Mesothelial cell of epicardium (in vitro differentiated cells): ENCODE results near the gene ZMYM2. TPM values are rescaled to one million over a fixed set of nuclear protein-coding genes. Genes with fewer than 3 reads are reported as not detected.

Source experiments
- DNase-seq, 2 experiments: peaks; one replicate each; pipeline ENCODE4 v3.0.0; 2021; ENCODE audit warnings: low spot score in 2 of 2; ENCODE audit not compliant: unreplicated experiment in 2 of 2
- H3K27ac Mint-ChIP-seq: 2 replicates; pipeline ENCODE4 v1.8.0; 2021; ENCODE audit warnings: mixed read lengths
- H3K27me3 Mint-ChIP-seq: 2 replicates; pipeline ENCODE4 v1.8.0; 2021; ENCODE audit warnings: low read depth, mixed read lengths
- H3K36me3 Mint-ChIP-seq: 2 replicates; pipeline ENCODE4 v1.8.0; 2021; ENCODE audit warnings: mixed read lengths
- H3K4me1 Mint-ChIP-seq: 2 replicates; pipeline ENCODE4 v1.8.0; 2021; ENCODE audit warnings: mixed read lengths
- H3K4me3 Mint-ChIP-seq: 2 replicates; pipeline ENCODE4 v1.8.0; 2021; ENCODE audit warnings: mild to moderate bottlenecking, moderate library complexity, mixed read lengths
- H3K9me3 Mint-ChIP-seq: 2 replicates; pipeline ENCODE4 v1.8.0; 2021; ENCODE audit warnings: mixed read lengths
- CTCF ChIP-seq: fragments of 200-600 bp; sonication (generic); IDR thresholded peaks from one replicate; pipeline ENCODE4 v1.5.0; 2021; ENCODE audit warnings: antibody characterized with exemption; ENCODE audit not compliant: unreplicated experiment
- total RNA-seq: library from RNA; stranded (reverse); gene quantifications from 3 replicates; pipeline ENCODE4 v1.2.1, GENCODE V29; 2021

ZMYM2 gene
- total RNA-seq, 1 donor from 2014 or later: 208 TPM

- Mint-ChIP-seq H3K27ac (no peak overlapping the region), H3K9me3 (no peaks in the 10 kb centered on the region), H3K36me3 (peaks cover 36% of the 10 kb centered on the region), H3K27me3 (no peaks in the 10 kb centered on the region), H3K4me3 (no peak overlapping the region), H3K4me1 (no peaks in the 10 kb centered on the region)
- no peak for TF ChIP-seq CTCF
- DNase-seq: no peak
Observed at GRCh38 chr13:20053016-20053415, 94.5 kb downstream of the ZMYM2 start.

- DNase-seq: no peak
- no peaks in the 10 kb centered on the region for H3K9me3 Mint-ChIP-seq
- TF ChIP-seq CTCF: no peak
- H3K4me3 Mint-ChIP-seq: no peak overlapping the region
- no peaks in the 10 kb centered on the region for H3K27me3 Mint-ChIP-seq
- peaks cover 38% of the 10 kb centered on the region for H3K36me3 Mint-ChIP-seq
- no peak overlapping the region for H3K27ac Mint-ChIP-seq
- H3K4me1 Mint-ChIP-seq: no peaks in the 10 kb centered on the region
Observed at GRCh38 chr13:20053891-20054290, 95.4 kb downstream of the ZMYM2 start.

- H3K4me1 Mint-ChIP-seq: no peaks in the 10 kb centered on the region
- no peak overlapping the region for H3K27ac Mint-ChIP-seq
- TF ChIP-seq CTCF: no peak
- H3K9me3 Mint-ChIP-seq: no peaks in the 10 kb centered on the region
- H3K4me3 Mint-ChIP-seq: no peak overlapping the region
- H3K36me3 Mint-ChIP-seq: peaks cover 42% of the 10 kb centered on the region
- DNase-seq: no peak
- H3K27me3 Mint-ChIP-seq: no peaks in the 10 kb centered on the region
Observed at GRCh38 chr13:20054586-20054985, 96.1 kb downstream of the ZMYM2 start.

GRCh38 chr13:20057214-20057613 lies 98.7 kb downstream of the ZMYM2 start:
- no peak for DNase-seq
- H3K4me3 Mint-ChIP-seq: no peak overlapping the region
- H3K4me1 Mint-ChIP-seq: no peaks in the 10 kb centered on the region
- H3K27me3 Mint-ChIP-seq: no peaks in the 10 kb centered on the region
- no peak overlapping the region for H3K27ac Mint-ChIP-seq
- peaks cover 40% of the 10 kb centered on the region for H3K36me3 Mint-ChIP-seq
- TF ChIP-seq CTCF: no peak
- H3K9me3 Mint-ChIP-seq: no peaks in the 10 kb centered on the region

- Mint-ChIP-seq H3K4me3 (no peak overlapping the region), H3K36me3 (peaks cover 34% of the 10 kb centered on the region), H3K27me3 (no peaks in the 10 kb centered on the region), H3K27ac (peak overlapping the region; percentile 2), H3K9me3 (no peaks in the 10 kb centered on the region), H3K4me1 (no peaks in the 10 kb centered on the region)
- no peak for DNase-seq
- TF ChIP-seq CTCF: no peak
Observed at GRCh38 chr13:20057963-20058362, 99.4 kb downstream of the ZMYM2 start.

GRCh38 chr13:20058476-20058875 lies 99.9 kb downstream of the ZMYM2 start:
- TF ChIP-seq CTCF: no peak
- no peak overlapping the region for H3K4me3 Mint-ChIP-seq
- no peak overlapping the region for H3K27ac Mint-ChIP-seq
- no peaks in the 10 kb centered on the region for H3K27me3 Mint-ChIP-seq
- no peaks in the 10 kb centered on the region for H3K4me1 Mint-ChIP-seq
- no peak for DNase-seq
- no peaks in the 10 kb centered on the region for H3K9me3 Mint-ChIP-seq
- peaks cover 34% of the 10 kb centered on the region for H3K36me3 Mint-ChIP-seq
